Fibroblast of lung (primary cell): Measurements from ENCODE around the gene TMEM201. TPM values are rescaled to one million over a fixed set of nuclear protein-coding genes. Genes with fewer than 3 reads are reported as not detected.

Source experiments
- DNase-seq, 2 donors: peaks; one replicate each; pipeline versions ENCODE4 v3.0.0 to v3.0.0-alpha.2; 2010; ENCODE audit warnings: low read depth in 2 of 2
- H2AFZ ChIP-seq: 2 replicates; pipeline ENCODE4 v1.5.1; 2012; ENCODE audit warnings: low read length, control low read depth, inconsistent platforms
- H3K27ac ChIP-seq: 2 replicates; pipeline ENCODE4 v1.5.1; 2011; ENCODE audit warnings: low read length, control low read depth; ENCODE audit not compliant: insufficient read depth
- H3K27me3 ChIP-seq: 2 replicates; pipeline ENCODE4 v1.5.1; 2011; ENCODE audit warnings: mild to moderate bottlenecking, low read length; ENCODE audit not compliant: control insufficient read depth, insufficient read depth
- H3K36me3 ChIP-seq: 2 replicates; pipeline ENCODE4 v1.5.1; 2011; ENCODE audit warnings: low read length; ENCODE audit not compliant: control insufficient read depth, insufficient read depth
- H3K4me1 ChIP-seq: 2 replicates; pipeline ENCODE4 v1.5.1; 2011; ENCODE audit warnings: low read length; ENCODE audit not compliant: control insufficient read depth, insufficient read depth; ENCODE audit errors: extremely low read depth
- H3K4me2 ChIP-seq: 2 replicates; pipeline ENCODE4 v1.5.1; 2011; ENCODE audit warnings: low read length, control low read depth; ENCODE audit not compliant: insufficient read depth; ENCODE audit errors: extremely low read depth
- H3K4me3 ChIP-seq, 4 experiments: fragments of 200-600 bp in 1 of 4; sonication (generic) in 1 of 4; replicated peaks in 1 of 4; 2 replicates each; pipeline ENCODE4 v1.5.1; 2011 to 2016; ENCODE audit warnings: low read length in 4 of 4, low read depth in 3 of 4, mild to moderate bottlenecking in 3 of 4, control low read depth in 2 of 4, inconsistent platforms in 1 of 4, mixed read lengths in 1 of 4; ENCODE audit not compliant: insufficient read depth in 1 of 4; ENCODE audit errors: control extremely low read depth in 1 of 4
- H3K79me2 ChIP-seq: 2 replicates; pipeline ENCODE4 v1.5.1; 2012; ENCODE audit warnings: mild to moderate bottlenecking, low read length, inconsistent platforms; ENCODE audit not compliant: control insufficient read depth, insufficient read depth
- H3K9ac ChIP-seq: 2 replicates; pipeline ENCODE4 v1.5.1; 2011; ENCODE audit warnings: mild to moderate bottlenecking, low read length, control low read depth; ENCODE audit not compliant: insufficient read depth
- H3K9me3 ChIP-seq: 2 replicates; pipeline ENCODE4 v1.5.1; 2012; ENCODE audit warnings: low read depth, low read length; ENCODE audit not compliant: control insufficient read depth, insufficient read depth
- H4K20me1 ChIP-seq: 2 replicates; pipeline ENCODE4 v1.5.1; 2011; ENCODE audit warnings: low read length; ENCODE audit not compliant: control insufficient read depth, insufficient read depth; ENCODE audit errors: extremely low read depth
- EZH2 ChIP-seq: IDR thresholded peaks from 2 replicates; pipeline ENCODE4 v1.5.1; 2012; ENCODE audit warnings: low read length, control low read depth, mild to moderate bottlenecking; ENCODE audit errors: missing control alignments
- polyA plus RNA-seq, 2 donors: library from polyadenylated mRNA; depleted of rRNA in 1 of 2; stranded (reverse) in 1 of 2; unstranded in 1 of 2; fragments of >200 nt; gene quantifications; 2 replicates each; pipeline ENCODE4 v1.2.1, GENCODE V29; 2011 to 2012; ENCODE audit warnings: missing spikeins in 1 of 2
- total RNA-seq: library from RNA; depleted of rRNA; stranded (reverse); fragments of >200 nt; gene quantifications from 2 replicates; pipeline ENCODE4 v1.2.1, GENCODE V29; 2014
- TF ChIP-seq, protein P1 (sequence below), 2 donors: IDR thresholded peaks in 1 of 2; conservative IDR thresholded peaks in 1 of 2; 1 replicate in 1 of 2; 2 replicates in 1 of 2; pipeline ENCODE4 v1.5.1; 2011 to 2012; ENCODE audit warnings: low read length in 2 of 2, control low read depth in 1 of 2, inconsistent platforms in 1 of 2, low read depth in 1 of 2, mild to moderate bottlenecking in 1 of 2

The TMEM201 gene
- total and polyA plus RNA-seq, 2 donors (not counting 1 experiment from before 2014, with no cell fraction given) = 1.7 to 2.8 TPM

DNA sequence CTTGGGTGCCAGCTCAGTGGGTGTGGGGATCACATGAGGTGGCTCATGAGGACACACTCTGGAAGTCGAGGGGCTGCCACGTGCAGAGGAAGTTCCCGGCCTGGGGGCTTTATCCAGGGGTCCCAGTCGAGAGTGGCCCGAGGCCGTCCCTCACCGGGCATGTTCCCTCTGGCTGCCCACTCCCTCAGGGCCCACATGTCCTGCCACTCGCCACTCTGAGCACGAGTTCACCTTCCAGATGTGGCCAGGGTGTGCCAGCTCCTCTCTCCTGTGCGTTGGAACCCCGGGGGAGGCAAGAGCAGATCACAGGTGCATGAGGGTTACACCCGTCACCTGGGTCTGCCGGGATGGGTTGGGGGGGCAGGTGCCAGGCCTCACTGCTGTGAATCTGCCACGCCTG is 14.6 kb downstream of the TMEM201 start:
- Histone ChIP-seq H3K9ac (no peak overlapping the region), H3K4me1 (no peaks in the 10 kb centered on the region)
- no peak for DNase-seq

DNA sequence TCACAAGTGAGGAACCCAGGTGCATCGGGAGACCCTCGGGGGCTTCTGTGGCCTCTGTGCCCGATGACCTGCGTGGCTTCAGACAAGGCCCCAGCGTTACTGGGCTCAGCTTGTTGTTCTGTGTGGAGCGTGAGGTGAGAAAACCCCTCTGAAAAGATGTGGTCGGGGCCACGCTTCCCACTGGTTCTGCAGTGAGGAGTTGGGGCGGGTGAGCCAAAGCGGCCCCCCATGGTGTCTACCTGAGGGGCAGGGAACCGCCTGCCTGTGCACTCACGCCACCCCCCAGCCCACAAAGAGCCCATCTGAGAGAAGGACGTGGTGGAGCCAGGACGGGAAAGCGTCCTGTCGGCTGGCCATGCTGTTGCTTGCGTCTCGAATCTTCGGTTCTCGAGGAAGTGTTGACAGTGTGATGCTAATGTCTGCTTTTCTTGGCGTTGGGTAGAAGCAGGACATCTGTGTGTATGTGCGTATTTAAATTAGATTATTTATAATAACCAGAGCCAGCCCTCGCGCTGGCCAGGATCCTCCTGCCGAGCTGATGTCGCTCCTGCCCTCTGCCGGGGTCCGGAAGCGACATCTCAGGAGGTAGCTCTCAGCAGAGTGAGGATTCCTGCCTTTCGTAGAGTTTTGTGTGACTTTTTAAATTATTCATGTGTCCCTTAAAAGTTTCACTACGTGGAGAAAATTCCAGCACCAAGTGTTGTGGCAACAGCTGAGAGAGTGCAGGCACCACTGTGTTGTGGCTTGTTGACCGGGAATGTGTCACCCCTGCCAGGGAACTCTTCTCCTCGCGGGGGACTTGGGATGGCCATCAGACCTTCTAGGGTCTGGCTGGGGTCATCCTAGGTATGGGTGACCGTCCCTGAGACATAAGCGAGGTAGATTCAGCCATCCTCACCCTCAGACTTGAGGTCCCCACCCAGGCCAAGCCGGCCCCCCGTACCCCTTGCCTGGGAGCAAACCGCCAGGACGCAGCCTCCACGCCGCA is 15.3 kb downstream of the TMEM201 start:
- H3K27me3 ChIP-seq = no peaks in the 10 kb centered on the region
- no peak overlapping the region for H3K4me2 ChIP-seq
- H3K36me3 ChIP-seq = peaks cover 7% of the 10 kb centered on the region
- no peaks in the 10 kb centered on the region for H4K20me1 ChIP-seq
- no peaks in the 10 kb centered on the region for H3K4me1 ChIP-seq
- H3K9me3 ChIP-seq = no peaks in the 10 kb centered on the region
- H3K4me3 ChIP-seq = no peak overlapping the region
- no peak overlapping the region for H2AFZ ChIP-seq
- H3K79me2 ChIP-seq = no peaks in the 10 kb centered on the region
- no peak overlapping the region for H3K9ac ChIP-seq
- no peak overlapping the region for H3K27ac ChIP-seq
- DNase-seq = peak in 1 of 2 donors; percentile 65
- TF ChIP-seq EZH2 = no peak
- TF ChIP-seq, protein P1, sequence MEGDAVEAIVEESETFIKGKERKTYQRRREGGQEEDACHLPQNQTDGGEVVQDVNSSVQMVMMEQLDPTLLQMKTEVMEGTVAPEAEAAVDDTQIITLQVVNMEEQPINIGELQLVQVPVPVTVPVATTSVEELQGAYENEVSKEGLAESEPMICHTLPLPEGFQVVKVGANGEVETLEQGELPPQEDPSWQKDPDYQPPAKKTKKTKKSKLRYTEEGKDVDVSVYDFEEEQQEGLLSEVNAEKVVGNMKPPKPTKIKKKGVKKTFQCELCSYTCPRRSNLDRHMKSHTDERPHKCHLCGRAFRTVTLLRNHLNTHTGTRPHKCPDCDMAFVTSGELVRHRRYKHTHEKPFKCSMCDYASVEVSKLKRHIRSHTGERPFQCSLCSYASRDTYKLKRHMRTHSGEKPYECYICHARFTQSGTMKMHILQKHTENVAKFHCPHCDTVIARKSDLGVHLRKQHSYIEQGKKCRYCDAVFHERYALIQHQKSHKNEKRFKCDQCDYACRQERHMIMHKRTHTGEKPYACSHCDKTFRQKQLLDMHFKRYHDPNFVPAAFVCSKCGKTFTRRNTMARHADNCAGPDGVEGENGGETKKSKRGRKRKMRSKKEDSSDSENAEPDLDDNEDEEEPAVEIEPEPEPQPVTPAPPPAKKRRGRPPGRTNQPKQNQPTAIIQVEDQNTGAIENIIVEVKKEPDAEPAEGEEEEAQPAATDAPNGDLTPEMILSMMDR (conservative IDR thresholded peaks at IDR 0.05 in 1 of 2, IDR thresholded peaks at IDR 0.05 in 1 of 2; ENCODE audit: low read depth in 1 of 2, low read length in 2 of 2) = peak in 1 of 2 donors; percentile 24

More for the DNA sequence above, 14.6 kb downstream of the TMEM201 start:
- Histone ChIP-seq H3K79me2 (no peaks in the 10 kb centered on the region), H4K20me1 (no peaks in the 10 kb centered on the region), H3K4me3 (no peak overlapping the region), H3K27ac (no peak overlapping the region), H2AFZ (no peak overlapping the region), H3K27me3 (no peaks in the 10 kb centered on the region), H3K9me3 (no peaks in the 10 kb centered on the region), H3K36me3 (peaks cover 7% of the 10 kb centered on the region), H3K4me2 (no peak overlapping the region)
- TF ChIP-seq, protein P1 (conservative IDR thresholded peaks at IDR 0.05 in 1 of 2, IDR thresholded peaks at IDR 0.05 in 1 of 2; ENCODE audit: low read depth in 1 of 2, low read length in 2 of 2) = no peak
- TF ChIP-seq EZH2 = no peak

DNA sequence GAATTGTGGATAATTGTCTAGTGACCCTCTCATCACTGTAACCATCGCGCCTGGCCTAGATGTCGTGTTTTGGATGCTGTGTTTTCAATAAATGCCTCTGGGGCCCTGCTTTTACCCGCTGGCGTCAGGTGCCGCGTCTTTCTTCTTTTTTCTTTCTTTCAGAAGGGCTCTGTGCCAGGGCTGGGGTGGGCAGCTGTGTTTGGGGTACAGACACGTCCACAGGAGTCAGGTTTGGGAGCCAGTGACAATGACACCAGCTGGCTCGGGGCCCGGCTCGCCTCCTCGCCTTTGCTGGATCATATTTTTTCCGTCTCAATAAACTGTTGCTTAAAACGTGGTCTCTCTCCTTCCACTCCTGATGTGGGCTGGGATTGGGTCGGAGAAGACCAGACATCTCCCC is 16.1 kb downstream of the TMEM201 start:
- Histone ChIP-seq H3K4me2 (no peak overlapping the region), H3K4me3 (no peak overlapping the region), H4K20me1 (no peaks in the 10 kb centered on the region), H3K27ac (no peak overlapping the region), H3K4me1 (no peaks in the 10 kb centered on the region), H3K27me3 (no peaks in the 10 kb centered on the region), H2AFZ (no peak overlapping the region), H3K79me2 (no peaks in the 10 kb centered on the region), H3K36me3 (peaks cover 10% of the 10 kb centered on the region), H3K9me3 (no peaks in the 10 kb centered on the region), H3K9ac (no peak overlapping the region)
- no peak for TF ChIP-seq EZH2
- TF ChIP-seq, protein P1 (conservative IDR thresholded peaks at IDR 0.05 in 1 of 2, IDR thresholded peaks at IDR 0.05 in 1 of 2; ENCODE audit: low read depth in 1 of 2, low read length in 2 of 2) = no peak
- DNase-seq = no peak
